Neural cell (in vitro differentiated cells): ENCODE results near the gene TENT5C. TPM values are rescaled to one million over a fixed set of nuclear protein-coding genes. Genes with fewer than 3 reads are reported as not detected.

Experiments
- H2AFZ ChIP-seq: fragments of 200-600, 300-800 bp; sonication (generic), shearing (Covaris generic); 2 replicates; pipeline ENCODE4 v1.6.0; 2014; ENCODE audit warnings: low read depth, mild to moderate bottlenecking, antibody characterized with exemption, low read length, moderate library complexity
- H3F3A ChIP-seq: fragments of 200-600 bp; shearing (Covaris generic); 2 replicates; pipeline ENCODE4 v1.6.1; 2016; ENCODE audit warnings: mild to moderate bottlenecking, moderate library complexity, mixed read lengths, antibody characterized with exemption, low read length; ENCODE audit not compliant: insufficient read depth, poor library complexity, severe bottlenecking
- H3K27ac ChIP-seq: fragments of 200-600, 300-800 bp; sonication (generic), shearing (Covaris generic); 2 replicates; pipeline ENCODE4 v1.5.1; 2014; ENCODE audit warnings: mild to moderate bottlenecking, low read length, moderate library complexity
- H3K27me3 ChIP-seq: fragments of 300-800, 200-600 bp; sonication (generic), shearing (Covaris generic); 2 replicates; pipeline ENCODE4 v1.6.0; 2014; ENCODE audit warnings: mild to moderate bottlenecking, low read depth, low read length, moderate library complexity; ENCODE audit not compliant: insufficient read depth
- H3K36me3 ChIP-seq: fragments of 300-800, 200-600 bp; sonication (generic), shearing (Covaris generic); 2 replicates; pipeline ENCODE4 v1.5.1; 2014; ENCODE audit warnings: mild to moderate bottlenecking, antibody characterized with exemption, low read length, moderate library complexity; ENCODE audit not compliant: insufficient read depth
- H3K4me2 ChIP-seq: fragments of 300-800, 200-600 bp; sonication (generic), shearing (Covaris generic); 2 replicates; pipeline ENCODE4 v1.6.0; 2014; ENCODE audit warnings: mild to moderate bottlenecking, low read length
- H3K4me3 ChIP-seq: fragments of 300-800, 200-600 bp; sonication (generic), shearing (Covaris generic); 2 replicates; pipeline ENCODE4 v1.5.1; 2014; ENCODE audit warnings: mild to moderate bottlenecking, low read length, moderate library complexity
- H3K79me2 ChIP-seq: fragments of 200-600 bp; shearing (Covaris generic); replicated peaks from 2 replicates; pipeline ENCODE4 v1.6.0; 2014; ENCODE audit warnings: mild to moderate bottlenecking, low read length, moderate library complexity; ENCODE audit not compliant: insufficient read depth
- H3K9ac ChIP-seq: fragments of 300-800, 200-600 bp; sonication (generic), shearing (Covaris generic); 2 replicates; pipeline ENCODE4 v1.6.1; 2016; ENCODE audit warnings: mild to moderate bottlenecking, low read length, mixed read lengths
- H3K9me2 ChIP-seq: fragments of 200-600 bp; shearing (Covaris generic); 2 replicates; pipeline ENCODE4 v1.6.1; 2016; ENCODE audit warnings: mild to moderate bottlenecking, low read length, mixed read lengths; ENCODE audit not compliant: insufficient read depth
- H3K9me3 ChIP-seq: fragments of 200-600, 300-800 bp; sonication (generic), shearing (Covaris generic); 2 replicates; pipeline ENCODE4 v1.6.1; 2016; ENCODE audit warnings: mild to moderate bottlenecking, mixed run types, low read length, moderate library complexity, mixed read lengths
- H4K20me1 ChIP-seq: fragments of 200-600 bp; shearing (Covaris generic); 2 replicates; pipeline ENCODE4 v1.6.1; 2016; ENCODE audit warnings: mild to moderate bottlenecking, mixed run types; ENCODE audit not compliant: insufficient read depth
- EP300 ChIP-seq: fragments of 450-650 bp; conservative IDR thresholded peaks from 2 replicates; pipeline ENCODE4 v1.6.1; 2014; ENCODE audit warnings: antibody characterized with exemption, mild to moderate bottlenecking, moderate library complexity; ENCODE audit not compliant: poor library complexity, severe bottlenecking
- EZH2 ChIP-seq: fragments of 200-600, 300-800 bp; shearing (Covaris generic), sonication (generic); IDR thresholded peaks from 2 replicates; pipeline ENCODE4 v1.6.1; 2014; ENCODE audit warnings: antibody characterized with exemption, low read length, borderline replicate concordance, mild to moderate bottlenecking; ENCODE audit not compliant: insufficient read depth, poor library complexity, severe bottlenecking
- MXI1 ChIP-seq: fragments of 450-650 bp; conservative IDR thresholded peaks from 2 replicates; pipeline ENCODE4 v1.6.1; 2014; ENCODE audit warnings: antibody characterized with exemption, mild to moderate bottlenecking; ENCODE audit not compliant: poor library complexity, severe bottlenecking
- POLR2AphosphoS5 ChIP-seq: IDR thresholded peaks from 2 replicates; pipeline ENCODE4 v1.6.1; 2012
- RAD21 ChIP-seq: fragments of 450-650 bp; conservative IDR thresholded peaks from 2 replicates; pipeline ENCODE4 v1.6.1; 2014; ENCODE audit warnings: antibody characterized with exemption, mild to moderate bottlenecking, moderate library complexity
- SMC3 ChIP-seq: fragments of 450-650 bp; conservative IDR thresholded peaks from 2 replicates; pipeline ENCODE4 v1.6.1; 2014; ENCODE audit warnings: antibody characterized with exemption, mild to moderate bottlenecking, moderate library complexity; ENCODE audit not compliant: poor library complexity
- TAF1 ChIP-seq: IDR thresholded peaks from 2 replicates; pipeline ENCODE4 v1.6.1; 2012; ENCODE audit warnings: low read depth
- polyA plus RNA-seq: library from polyadenylated mRNA; depleted of rRNA; stranded (reverse); fragments of >200 nt; gene quantifications from 2 replicates; pipeline ENCODE4 v1.2.3, GENCODE V29; 2014
- TF ChIP-seq, protein P1 (sequence below): IDR thresholded peaks from 2 replicates; pipeline ENCODE4 v1.6.1; 2012; ENCODE audit warnings: borderline replicate concordance
- TF ChIP-seq, protein P2 (sequence below): fragments of 450-650 bp; IDR thresholded peaks from 2 replicates; pipeline ENCODE4 v1.5.1; 2014; ENCODE audit warnings: antibody characterized with exemption, mild to moderate bottlenecking, moderate library complexity; ENCODE audit not compliant: poor library complexity, severe bottlenecking

The TENT5C gene
- polyA plus RNA-seq, 1 donor from 2014 or later = 0.05 TPM

DNA sequence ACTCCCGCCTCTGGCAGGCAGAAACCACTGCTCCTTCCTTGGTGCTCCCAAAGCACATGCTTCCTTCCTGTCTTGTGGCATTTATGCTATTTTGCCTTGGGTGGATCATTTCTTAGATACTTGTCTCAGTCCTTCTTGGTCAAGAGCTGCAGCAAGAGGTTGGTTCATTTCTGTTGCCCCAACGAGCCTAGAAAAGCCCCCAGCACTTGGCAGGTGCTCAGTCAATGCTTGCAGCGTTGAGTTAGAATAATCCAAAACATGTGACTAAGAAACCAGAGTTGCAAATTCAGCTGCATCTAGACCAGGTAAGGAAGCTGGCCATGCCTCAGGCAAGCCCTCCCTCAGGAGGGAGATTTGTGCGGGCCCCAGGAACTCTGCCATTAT lies 42.4 kb upstream of the TENT5C start:
- TF ChIP-seq POLR2AphosphoS5 (no peak), SMC3 (no peak), RAD21 (no peak), MXI1 (no peak), TAF1 (no peak), EP300 (no peak), EZH2 (no peak)
- TF ChIP-seq, protein P1, sequence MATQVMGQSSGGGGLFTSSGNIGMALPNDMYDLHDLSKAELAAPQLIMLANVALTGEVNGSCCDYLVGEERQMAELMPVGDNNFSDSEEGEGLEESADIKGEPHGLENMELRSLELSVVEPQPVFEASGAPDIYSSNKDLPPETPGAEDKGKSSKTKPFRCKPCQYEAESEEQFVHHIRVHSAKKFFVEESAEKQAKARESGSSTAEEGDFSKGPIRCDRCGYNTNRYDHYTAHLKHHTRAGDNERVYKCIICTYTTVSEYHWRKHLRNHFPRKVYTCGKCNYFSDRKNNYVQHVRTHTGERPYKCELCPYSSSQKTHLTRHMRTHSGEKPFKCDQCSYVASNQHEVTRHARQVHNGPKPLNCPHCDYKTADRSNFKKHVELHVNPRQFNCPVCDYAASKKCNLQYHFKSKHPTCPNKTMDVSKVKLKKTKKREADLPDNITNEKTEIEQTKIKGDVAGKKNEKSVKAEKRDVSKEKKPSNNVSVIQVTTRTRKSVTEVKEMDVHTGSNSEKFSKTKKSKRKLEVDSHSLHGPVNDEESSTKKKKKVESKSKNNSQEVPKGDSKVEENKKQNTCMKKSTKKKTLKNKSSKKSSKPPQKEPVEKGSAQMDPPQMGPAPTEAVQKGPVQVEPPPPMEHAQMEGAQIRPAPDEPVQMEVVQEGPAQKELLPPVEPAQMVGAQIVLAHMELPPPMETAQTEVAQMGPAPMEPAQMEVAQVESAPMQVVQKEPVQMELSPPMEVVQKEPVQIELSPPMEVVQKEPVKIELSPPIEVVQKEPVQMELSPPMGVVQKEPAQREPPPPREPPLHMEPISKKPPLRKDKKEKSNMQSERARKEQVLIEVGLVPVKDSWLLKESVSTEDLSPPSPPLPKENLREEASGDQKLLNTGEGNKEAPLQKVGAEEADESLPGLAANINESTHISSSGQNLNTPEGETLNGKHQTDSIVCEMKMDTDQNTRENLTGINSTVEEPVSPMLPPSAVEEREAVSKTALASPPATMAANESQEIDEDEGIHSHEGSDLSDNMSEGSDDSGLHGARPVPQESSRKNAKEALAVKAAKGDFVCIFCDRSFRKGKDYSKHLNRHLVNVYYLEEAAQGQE = no peak
- TF ChIP-seq, protein P2, sequence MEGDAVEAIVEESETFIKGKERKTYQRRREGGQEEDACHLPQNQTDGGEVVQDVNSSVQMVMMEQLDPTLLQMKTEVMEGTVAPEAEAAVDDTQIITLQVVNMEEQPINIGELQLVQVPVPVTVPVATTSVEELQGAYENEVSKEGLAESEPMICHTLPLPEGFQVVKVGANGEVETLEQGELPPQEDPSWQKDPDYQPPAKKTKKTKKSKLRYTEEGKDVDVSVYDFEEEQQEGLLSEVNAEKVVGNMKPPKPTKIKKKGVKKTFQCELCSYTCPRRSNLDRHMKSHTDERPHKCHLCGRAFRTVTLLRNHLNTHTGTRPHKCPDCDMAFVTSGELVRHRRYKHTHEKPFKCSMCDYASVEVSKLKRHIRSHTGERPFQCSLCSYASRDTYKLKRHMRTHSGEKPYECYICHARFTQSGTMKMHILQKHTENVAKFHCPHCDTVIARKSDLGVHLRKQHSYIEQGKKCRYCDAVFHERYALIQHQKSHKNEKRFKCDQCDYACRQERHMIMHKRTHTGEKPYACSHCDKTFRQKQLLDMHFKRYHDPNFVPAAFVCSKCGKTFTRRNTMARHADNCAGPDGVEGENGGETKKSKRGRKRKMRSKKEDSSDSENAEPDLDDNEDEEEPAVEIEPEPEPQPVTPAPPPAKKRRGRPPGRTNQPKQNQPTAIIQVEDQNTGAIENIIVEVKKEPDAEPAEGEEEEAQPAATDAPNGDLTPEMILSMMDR = no peak
- H3K27me3 ChIP-seq = no peaks in the 10 kb centered on the region
- no peaks in the 10 kb centered on the region for H4K20me1 ChIP-seq
- no peak overlapping the region for H3K4me3 ChIP-seq
- no peaks in the 10 kb centered on the region for H3K79me2 ChIP-seq
- no peak overlapping the region for H3K9ac ChIP-seq
- no peaks in the 10 kb centered on the region for H3K36me3 ChIP-seq
- H3F3A ChIP-seq = no peaks in the 10 kb centered on the region
- H2AFZ ChIP-seq = no peak overlapping the region
- no peak overlapping the region for H3K4me2 ChIP-seq
- no peaks in the 10 kb centered on the region for H3K9me2 ChIP-seq
- H3K9me3 ChIP-seq = no peaks in the 10 kb centered on the region
- no peak overlapping the region for H3K27ac ChIP-seq

DNA sequence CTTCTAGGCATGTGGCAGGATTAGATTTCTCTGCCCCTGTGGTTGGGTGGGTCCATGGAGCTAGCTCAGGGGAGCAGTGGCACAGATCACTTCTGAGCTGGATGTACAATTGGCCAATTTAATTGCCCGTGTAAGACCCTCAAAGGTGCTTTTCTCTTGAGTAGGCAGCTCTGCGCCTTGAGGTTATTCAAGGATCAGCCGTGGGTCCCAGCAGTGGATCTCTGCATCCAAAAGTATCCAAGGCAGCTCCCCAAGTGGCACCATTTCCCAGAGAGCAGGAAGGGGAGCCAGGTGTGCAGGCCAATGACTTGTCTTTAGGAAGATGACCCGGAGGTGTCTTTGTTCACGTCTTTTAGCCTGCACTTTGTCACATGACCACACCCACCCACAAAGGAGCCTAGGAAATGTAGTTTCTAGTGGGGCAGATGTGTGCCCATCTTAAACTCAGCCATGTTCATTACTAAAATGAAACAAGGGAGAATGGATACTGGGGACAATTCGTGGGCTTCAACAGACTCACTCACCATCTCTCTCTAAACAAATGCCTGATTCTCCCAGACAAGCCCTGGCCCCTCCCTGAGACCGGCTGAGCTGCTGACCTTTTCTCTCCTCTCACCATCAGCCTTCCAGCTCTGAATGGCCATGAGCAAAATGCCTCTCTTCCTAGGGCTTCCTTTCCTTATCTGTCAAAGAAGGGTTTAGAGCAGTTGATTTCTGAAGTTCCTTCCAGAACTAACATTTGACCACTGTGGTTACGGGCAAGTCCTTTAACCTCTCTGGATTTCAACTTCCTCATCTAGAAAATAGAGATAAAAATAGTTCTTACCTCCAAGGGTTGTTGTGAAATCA lies 41.4 kb upstream of the TENT5C start:
- H3K9ac ChIP-seq = no peak overlapping the region
- no peak overlapping the region for H3K4me2 ChIP-seq
- H3K36me3 ChIP-seq = no peaks in the 10 kb centered on the region
- H3K9me2 ChIP-seq = no peaks in the 10 kb centered on the region
- H3K9me3 ChIP-seq = no peaks in the 10 kb centered on the region
- H2AFZ ChIP-seq = no peak overlapping the region
- no peaks in the 10 kb centered on the region for H3K79me2 ChIP-seq
- no peaks in the 10 kb centered on the region for H3F3A ChIP-seq
- no peaks in the 10 kb centered on the region for H3K27me3 ChIP-seq
- H3K4me3 ChIP-seq = no peak overlapping the region
- H3K27ac ChIP-seq = no peak overlapping the region
- no peaks in the 10 kb centered on the region for H4K20me1 ChIP-seq
- no peak for TF ChIP-seq TAF1
- TF ChIP-seq, protein P2 = no peak
- no peak for TF ChIP-seq SMC3
- TF ChIP-seq RAD21 = no peak
- no peak for TF ChIP-seq POLR2AphosphoS5
- TF ChIP-seq MXI1 = no peak
- no peak for TF ChIP-seq EZH2
- TF ChIP-seq, protein P1 = no peak
- no peak for TF ChIP-seq EP300
